ENCODE results near the gene ARHGEF7.

GRCh38 chr13:111132948-111133347, 17.8 kb downstream of the ARHGEF7 start:
- no peak for TF ChIP-seq CTCF (IDR thresholded peaks at IDR 0.05)
- no peak for TF ChIP-seq EP300 (IDR thresholded peaks at IDR 0.05)
